ENCODE measurements around the gene SAMD4B. TPM values are rescaled to one million over a fixed set of nuclear protein-coding genes. Genes with fewer than 3 reads are reported as not detected.

SAMD4B gene
- total RNA-seq, 6 experiments from 2014 or later, result 23.0 to 45.6 (median 31.6) TPM

DNA sequence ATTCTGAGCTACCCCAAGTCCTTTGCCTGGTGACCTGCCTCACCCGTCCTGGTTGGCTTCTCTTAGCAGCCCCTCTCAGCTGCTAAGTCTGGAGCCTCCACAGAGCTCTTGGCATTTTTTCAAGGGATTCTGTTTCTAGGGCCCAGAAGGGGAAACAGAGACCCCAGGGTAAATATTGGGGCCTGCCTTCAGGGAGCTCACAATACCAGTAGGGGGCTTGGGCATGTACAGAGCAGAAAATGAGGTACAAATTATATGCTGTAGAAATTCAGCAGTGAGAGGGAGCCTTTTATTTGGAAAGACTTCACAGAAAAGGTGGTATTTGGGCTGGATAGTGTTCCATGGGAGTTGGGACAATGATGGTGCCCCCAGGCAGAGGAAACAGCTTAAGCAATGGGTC lies 3.7 kb downstream of the SAMD4B start:
- Histone ChIP-seq H3K4me1 (peaks cover 0 to 2% (median under 1%) of the 10 kb centered on the region in 4 donors), H3K27ac (no peak overlapping the region), H3K27me3 (no peaks in the 10 kb centered on the region), H3K4me3 (no peak overlapping the region), H3K36me3 (peaks cover 0 to 12% (median 0%) of the 10 kb centered on the region in 4 donors), H3K9me3 (no peaks in the 10 kb centered on the region)
- DNase-seq (no peak), ATAC-seq (no peak)
- 73% methylated on average over 1 of the region's 1 CpG for whole genome bisulfite sequencing (ENCODE audit: insufficient coverage, low coverage, low lambda C conversion rate, missing lambda C conversion rate)
- intact Hi-C loops (cut with DNase I), result no loop called here
- TF ChIP-seq CTCF (IDR thresholded peaks at IDR 0.05) (no peak), POLR2A (IDR thresholded peaks at IDR 0.05) (no peak)

GRCh38 chr19:39347332-39348164 lies 5.3 kb downstream of the SAMD4B start:
- WGBS (ENCODE audit: insufficient coverage, low coverage, low lambda C conversion rate, missing lambda C conversion rate), result 98% methylated on average over 4 of the region's 4 CpGs
- intact Hi-C loops (cut with DNase I), result no loop called here
- no peak for DNase-seq
- Histone ChIP-seq H3K4me1 (no peaks in the 10 kb centered on the region), H3K4me3 (no peak overlapping the region), H3K9me3 (no peaks in the 10 kb centered on the region), H3K27me3 (no peaks in the 10 kb centered on the region), H3K36me3 (peaks cover 0 to 21% (median 0%) of the 10 kb centered on the region in 4 donors), H3K27ac (no peak overlapping the region)
- ATAC-seq, result no peak
- TF ChIP-seq POLR2A (IDR thresholded peaks at IDR 0.05), result no peak
- TF ChIP-seq CTCF (IDR thresholded peaks at IDR 0.05), result no peak

GRCh38 chr19:39349326-39349725 lies 7.1 kb downstream of the SAMD4B start:
- Histone ChIP-seq H3K27me3 (no peaks in the 10 kb centered on the region), H3K27ac (no peak overlapping the region), H3K4me3 (no peak overlapping the region), H3K36me3 (peaks cover 0 to 31% (median 3%) of the 10 kb centered on the region in 4 donors), H3K9me3 (no peaks in the 10 kb centered on the region), H3K4me1 (no peaks in the 10 kb centered on the region)
- ATAC-seq, result no peak
- intact Hi-C loops (cut with DNase I), result no loop called here
- no peak for DNase-seq
- 82% methylated on average over 3 of the region's 4 CpGs for WGBS (ENCODE audit: insufficient coverage, low coverage, low lambda C conversion rate, missing lambda C conversion rate)
- TF ChIP-seq POLR2A (IDR thresholded peaks at IDR 0.05) (no peak), CTCF (IDR thresholded peaks at IDR 0.05) (no peak)

DNA sequence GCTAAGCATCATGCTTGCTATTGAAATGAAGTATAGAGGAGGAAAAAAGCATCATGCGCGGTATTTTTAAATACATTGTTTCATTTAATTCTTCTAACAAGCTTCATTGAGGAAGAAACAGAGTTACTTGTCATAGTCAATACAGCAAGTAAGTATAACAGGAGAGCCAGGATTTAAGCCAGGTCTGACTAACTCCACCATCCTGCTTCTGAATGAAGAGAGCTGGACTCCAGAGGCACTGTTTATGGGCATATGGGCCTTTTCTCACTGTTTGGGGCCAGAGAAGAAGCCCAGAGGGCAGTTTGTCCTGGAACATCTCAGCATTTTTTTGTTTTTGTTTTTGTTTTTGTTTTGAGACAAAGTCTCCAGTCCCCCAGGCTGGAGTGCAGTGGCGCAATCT lies 7.9 kb downstream of the SAMD4B start:
- Histone ChIP-seq H3K36me3 (peaks cover 0 to 35% (median 7%) of the 10 kb centered on the region in 4 donors), H3K4me3 (no peak overlapping the region), H3K9me3 (no peaks in the 10 kb centered on the region), H3K4me1 (no peaks in the 10 kb centered on the region), H3K27ac (no peak overlapping the region), H3K27me3 (no peaks in the 10 kb centered on the region)
- no peak for TF ChIP-seq POLR2A (IDR thresholded peaks at IDR 0.05)
- no peak for TF ChIP-seq CTCF (IDR thresholded peaks at IDR 0.05)
- DNase-seq (no peak), ATAC-seq (no peak)
- WGBS (ENCODE audit: insufficient coverage, low coverage, low lambda C conversion rate, missing lambda C conversion rate), result 97% methylated on average over 3 of the region's 3 CpGs
- intact Hi-C loops (cut with DNase I), result no loop called here
